Activated T-helper 17 cell treated with anti-CD3 and anti-CD28 coated beads, Interleukin-2, amount 50 U/mL, for 72 hours (primary cell): ENCODE measurements around the gene WDR75. TPM values are rescaled to one million over a fixed set of nuclear protein-coding genes. Genes with fewer than 3 reads are reported as not detected.
A peak's percentile ranks its signal among the peaks of the same experiment; 100 is the strongest.

Experiments
- ATAC-seq: fragments of 150-1000 bp; cut with Tn5 transposase; replicated peaks from 2 replicates; pipeline ENCODE4 v1.10.0; 2021; ENCODE audit warnings: mild to moderate bottlenecking, moderate library complexity
- H3K27ac Mint-ChIP-seq: one replicate; pipeline ENCODE4 v1.8.0; 2022; ENCODE audit warnings: mixed read lengths
- H3K27me3 Mint-ChIP-seq: one replicate; pipeline ENCODE4 v1.8.0; 2022; ENCODE audit warnings: mixed read lengths
- H3K36me3 Mint-ChIP-seq: one replicate; pipeline ENCODE4 v1.8.0; 2022; ENCODE audit warnings: low read depth, mild to moderate bottlenecking, mixed read lengths
- H3K4me1 Mint-ChIP-seq: one replicate; pipeline ENCODE4 v1.8.0; 2022; ENCODE audit warnings: mixed read lengths
- H3K4me3 Mint-ChIP-seq: one replicate; pipeline ENCODE4 v1.8.0; 2022; ENCODE audit warnings: mild to moderate bottlenecking, mixed read lengths
- H3K9me3 Mint-ChIP-seq: one replicate; pipeline ENCODE4 v1.8.0; 2022; ENCODE audit warnings: mixed read lengths
- total RNA-seq, 2 donors: library from RNA; stranded (reverse); gene quantifications; one replicate each; pipeline ENCODE4 v1.2.3, GENCODE V29; 2022

The WDR75 gene
- total RNA-seq = 10 to 100 TPM; 44.5 to 46.5 TPM

GRCh38 chr2:189440947-189441708 is at the start of gene WDR75:
Gene WDR75 (plus strand): TSS chr2:189441474. CDS start chr2:189441493, 19 bp downstream.
- H3K4me1 Mint-ChIP-seq = peaks cover 3% of the 10 kb centered on the region
- no peaks in the 10 kb centered on the region for H3K9me3 Mint-ChIP-seq
- H3K36me3 Mint-ChIP-seq = peaks cover 13% of the 10 kb centered on the region
- H3K27ac Mint-ChIP-seq = no peak within 1 kb of the TSS
- H3K4me3 Mint-ChIP-seq = no peak within 1 kb of the TSS
- ATAC-seq = peak; percentile 89
- H3K27me3 Mint-ChIP-seq = no peaks in the 10 kb centered on the region

- Mint-ChIP-seq H3K27me3 (no peaks in the 10 kb centered on the region), H3K4me3 (no peak overlapping the region)
Measured at GRCh38 chr2:189393440-189394111, 47.7 kb upstream of the WDR75 start.

GRCh38 chr2:189394525-189394924 is 46.7 kb upstream of the WDR75 start:
- Mint-ChIP-seq H3K4me1 (no peaks in the 10 kb centered on the region), H3K4me3 (no peak overlapping the region), H3K9me3 (no peaks in the 10 kb centered on the region), H3K27me3 (no peaks in the 10 kb centered on the region), H3K27ac (no peak overlapping the region), H3K36me3 (no peaks in the 10 kb centered on the region)
- no peak for ATAC-seq

More at GRCh38 chr2:189393440-189394111, 47.7 kb upstream of the WDR75 start:
- no peaks in the 10 kb centered on the region for H3K4me1 Mint-ChIP-seq
- no peaks in the 10 kb centered on the region for H3K36me3 Mint-ChIP-seq
- no peaks in the 10 kb centered on the region for H3K9me3 Mint-ChIP-seq
- no peak overlapping the region for H3K27ac Mint-ChIP-seq
- ATAC-seq = no peak

GRCh38 chr2:189402932-189403331 is 38.3 kb upstream of the WDR75 start:
- Mint-ChIP-seq H3K9me3 (no peaks in the 10 kb centered on the region), H3K27me3 (no peaks in the 10 kb centered on the region), H3K4me3 (no peak overlapping the region), H3K27ac (no peak overlapping the region), H3K4me1 (no peaks in the 10 kb centered on the region), H3K36me3 (no peaks in the 10 kb centered on the region)
- no peak for ATAC-seq

GRCh38 chr2:189406586-189407233 is 34.6 kb upstream of the WDR75 start:
- H3K4me1 Mint-ChIP-seq = no peaks in the 10 kb centered on the region
- no peak overlapping the region for H3K27ac Mint-ChIP-seq
- no peaks in the 10 kb centered on the region for H3K27me3 Mint-ChIP-seq
- no peaks in the 10 kb centered on the region for H3K9me3 Mint-ChIP-seq
- H3K36me3 Mint-ChIP-seq = no peaks in the 10 kb centered on the region
- H3K4me3 Mint-ChIP-seq = no peak overlapping the region
- ATAC-seq = no peak

- H3K9me3 Mint-ChIP-seq = no peaks in the 10 kb centered on the region
- no peak for ATAC-seq
- H3K27me3 Mint-ChIP-seq = no peaks in the 10 kb centered on the region
- H3K4me1 Mint-ChIP-seq = no peaks in the 10 kb centered on the region
- H3K27ac Mint-ChIP-seq = peak overlapping the region; percentile 4
- H3K36me3 Mint-ChIP-seq = no peaks in the 10 kb centered on the region
- peak overlapping the region; percentile 27 for H3K4me3 Mint-ChIP-seq
Measured at GRCh38 chr2:189407281-189408209, 33.7 kb upstream of the WDR75 start.

GRCh38 chr2:189408294-189408693 is 33.0 kb upstream of the WDR75 start:
- peak overlapping the region; percentile 27 for H3K4me3 Mint-ChIP-seq
- H3K9me3 Mint-ChIP-seq = no peaks in the 10 kb centered on the region
- no peaks in the 10 kb centered on the region for H3K4me1 Mint-ChIP-seq
- H3K36me3 Mint-ChIP-seq = no peaks in the 10 kb centered on the region
- ATAC-seq = no peak
- H3K27me3 Mint-ChIP-seq = no peaks in the 10 kb centered on the region
- H3K27ac Mint-ChIP-seq = no peak overlapping the region

GRCh38 chr2:189409131-189409530 is 32.1 kb upstream of the WDR75 start:
- no peaks in the 10 kb centered on the region for H3K9me3 Mint-ChIP-seq
- ATAC-seq = no peak
- H3K4me3 Mint-ChIP-seq = no peak overlapping the region
- H3K36me3 Mint-ChIP-seq = no peaks in the 10 kb centered on the region
- H3K27ac Mint-ChIP-seq = no peak overlapping the region
- no peaks in the 10 kb centered on the region for H3K4me1 Mint-ChIP-seq
- no peaks in the 10 kb centered on the region for H3K27me3 Mint-ChIP-seq

- Mint-ChIP-seq H3K4me3 (no peak overlapping the region), H3K36me3 (no peaks in the 10 kb centered on the region), H3K27me3 (no peaks in the 10 kb centered on the region), H3K4me1 (no peaks in the 10 kb centered on the region), H3K27ac (no peak overlapping the region), H3K9me3 (no peaks in the 10 kb centered on the region)
- ATAC-seq = no peak
Measured at GRCh38 chr2:189409647-189410046, 31.6 kb upstream of the WDR75 start.

- Mint-ChIP-seq H3K27ac (no peak overlapping the region), H3K9me3 (no peaks in the 10 kb centered on the region), H3K27me3 (no peaks in the 10 kb centered on the region), H3K36me3 (no peaks in the 10 kb centered on the region), H3K4me1 (no peaks in the 10 kb centered on the region), H3K4me3 (no peak overlapping the region)
- ATAC-seq = no peak
Measured at GRCh38 chr2:189411860-189412259, 29.4 kb upstream of the WDR75 start.

- Mint-ChIP-seq H3K4me3 (no peak overlapping the region), H3K9me3 (no peaks in the 10 kb centered on the region), H3K27me3 (no peaks in the 10 kb centered on the region), H3K4me1 (no peaks in the 10 kb centered on the region), H3K27ac (no peak overlapping the region), H3K36me3 (no peaks in the 10 kb centered on the region)
- ATAC-seq = no peak
Measured at GRCh38 chr2:189412330-189412953, 28.8 kb upstream of the WDR75 start.

GRCh38 chr2:189413249-189413648 is 28.0 kb upstream of the WDR75 start:
- Mint-ChIP-seq H3K4me3 (no peak overlapping the region), H3K36me3 (no peaks in the 10 kb centered on the region), H3K4me1 (no peaks in the 10 kb centered on the region), H3K9me3 (no peaks in the 10 kb centered on the region), H3K27ac (no peak overlapping the region), H3K27me3 (no peaks in the 10 kb centered on the region)
- no peak for ATAC-seq

GRCh38 chr2:189421644-189422043 is 19.6 kb upstream of the WDR75 start:
- Mint-ChIP-seq H3K36me3 (no peaks in the 10 kb centered on the region), H3K9me3 (no peaks in the 10 kb centered on the region), H3K4me3 (no peak overlapping the region), H3K4me1 (no peaks in the 10 kb centered on the region), H3K27ac (no peak overlapping the region), H3K27me3 (no peaks in the 10 kb centered on the region)
- no peak for ATAC-seq

- Mint-ChIP-seq H3K36me3 (no peaks in the 10 kb centered on the region), H3K27me3 (no peaks in the 10 kb centered on the region), H3K9me3 (no peaks in the 10 kb centered on the region), H3K4me1 (no peaks in the 10 kb centered on the region), H3K27ac (no peak overlapping the region), H3K4me3 (no peak overlapping the region)
- ATAC-seq = no peak
Measured at GRCh38 chr2:189424961-189425360, 16.3 kb upstream of the WDR75 start.
